ENCODE results near the gene PLA2G2D.

DNA sequence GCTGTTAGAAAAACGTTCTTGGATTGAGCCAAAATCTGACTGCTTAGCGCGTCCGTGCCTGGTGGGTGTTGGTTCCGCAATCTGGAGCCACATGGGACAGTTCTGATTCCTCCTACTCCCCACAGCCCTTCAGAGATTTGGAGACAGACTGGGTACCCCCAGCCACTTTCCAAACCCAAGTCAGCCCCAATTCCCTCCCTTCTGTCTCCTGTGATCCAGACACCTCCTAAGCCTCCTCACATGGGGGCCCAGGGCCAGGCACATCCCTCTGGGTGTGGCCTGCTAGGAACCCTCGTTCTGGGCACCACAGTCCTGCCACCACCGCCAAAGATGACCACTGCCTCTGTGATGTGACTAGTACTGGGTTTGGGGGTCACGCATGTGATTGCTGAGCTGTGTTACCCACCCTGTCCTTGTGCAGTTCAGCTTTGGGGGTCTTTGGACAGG is 44.6 kb downstream of the PLA2G2D start:
- TF ChIP-seq, protein P1, sequence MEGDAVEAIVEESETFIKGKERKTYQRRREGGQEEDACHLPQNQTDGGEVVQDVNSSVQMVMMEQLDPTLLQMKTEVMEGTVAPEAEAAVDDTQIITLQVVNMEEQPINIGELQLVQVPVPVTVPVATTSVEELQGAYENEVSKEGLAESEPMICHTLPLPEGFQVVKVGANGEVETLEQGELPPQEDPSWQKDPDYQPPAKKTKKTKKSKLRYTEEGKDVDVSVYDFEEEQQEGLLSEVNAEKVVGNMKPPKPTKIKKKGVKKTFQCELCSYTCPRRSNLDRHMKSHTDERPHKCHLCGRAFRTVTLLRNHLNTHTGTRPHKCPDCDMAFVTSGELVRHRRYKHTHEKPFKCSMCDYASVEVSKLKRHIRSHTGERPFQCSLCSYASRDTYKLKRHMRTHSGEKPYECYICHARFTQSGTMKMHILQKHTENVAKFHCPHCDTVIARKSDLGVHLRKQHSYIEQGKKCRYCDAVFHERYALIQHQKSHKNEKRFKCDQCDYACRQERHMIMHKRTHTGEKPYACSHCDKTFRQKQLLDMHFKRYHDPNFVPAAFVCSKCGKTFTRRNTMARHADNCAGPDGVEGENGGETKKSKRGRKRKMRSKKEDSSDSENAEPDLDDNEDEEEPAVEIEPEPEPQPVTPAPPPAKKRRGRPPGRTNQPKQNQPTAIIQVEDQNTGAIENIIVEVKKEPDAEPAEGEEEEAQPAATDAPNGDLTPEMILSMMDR (IDR thresholded peaks at IDR 0.05; ENCODE audit: low read depth, low read length, poor library complexity, severe bottlenecking): no peak
- no peak for TF ChIP-seq EZH2phosphoT487 (IDR thresholded peaks at IDR 0.05; ENCODE audit: borderline replicate concordance, low read length)

Data from DOHH2 (cell line).